OCI-LY1 (cell line): ENCODE data around the gene SAFB.

Source experiments
- H2AFZ ChIP-seq: fragments of 200-600 bp; sonication (generic), shearing (Covaris generic); 2 replicates; pipeline ENCODE4 v1.6.0; 2014; ENCODE audit warnings: antibody characterized with exemption, mild to moderate bottlenecking, low read length
- H3F3A ChIP-seq: fragments of 200-600 bp; sonication (generic), shearing (Covaris generic); 2 replicates; pipeline ENCODE4 v1.6.0; 2014; ENCODE audit warnings: mild to moderate bottlenecking, antibody characterized with exemption, low read length, moderate library complexity; ENCODE audit not compliant: insufficient read depth
- H3K27ac ChIP-seq: fragments of 200-600 bp; sonication (generic); 2 replicates; pipeline ENCODE4 v1.5.1; 2014; ENCODE audit warnings: low read length, mixed run types, mild to moderate bottlenecking, low read depth; ENCODE audit not compliant: poor library complexity, severe bottlenecking
- H3K27me3 ChIP-seq: fragments of 200-600 bp; sonication (generic); 2 replicates; pipeline ENCODE4 v1.6.0; 2014; ENCODE audit warnings: antibody characterized with exemption, mild to moderate bottlenecking, low read length, moderate library complexity; ENCODE audit not compliant: insufficient read depth
- H3K36me3 ChIP-seq: fragments of 200-600 bp; sonication (generic); 2 replicates; pipeline ENCODE4 v1.6.1; 2014; ENCODE audit warnings: mild to moderate bottlenecking, antibody characterized with exemption, low read length, moderate library complexity, mixed read lengths; ENCODE audit not compliant: insufficient read depth
- H3K4me1 ChIP-seq: fragments of 200-600 bp; sonication (generic); 2 replicates; pipeline ENCODE4 v1.5.1; 2014; ENCODE audit warnings: mild to moderate bottlenecking, low read length, moderate library complexity; ENCODE audit not compliant: insufficient read depth, severe bottlenecking
- H3K4me2 ChIP-seq: fragments of 200-600 bp; sonication (generic), shearing (Covaris generic); 2 replicates; pipeline ENCODE4 v1.6.1; 2014; ENCODE audit warnings: low read length
- H3K4me3 ChIP-seq: fragments of 200-600 bp; sonication (generic); 2 replicates; pipeline ENCODE4 v1.5.1; 2014; ENCODE audit warnings: low read length, low read depth, mild to moderate bottlenecking, mixed read lengths; ENCODE audit not compliant: poor library complexity, severe bottlenecking
- H3K79me2 ChIP-seq: fragments of 200-600 bp; shearing (Covaris generic); 2 replicates; pipeline ENCODE4 v1.6.1; 2016; ENCODE audit warnings: mixed run types, low read length, mixed read lengths; ENCODE audit not compliant: insufficient read depth
- H3K9ac ChIP-seq: fragments of 200-600 bp; sonication (generic), shearing (Covaris generic); 2 replicates; pipeline ENCODE4 v1.6.1; 2014; ENCODE audit warnings: mild to moderate bottlenecking, low read length, mixed read lengths
- H3K9me2 ChIP-seq: fragments of 200-600 bp; sonication (generic), shearing (Covaris generic); 2 replicates; pipeline ENCODE4 v1.6.1; 2014; ENCODE audit warnings: low read depth, mild to moderate bottlenecking, low read length, mixed read lengths
- H3K9me3 ChIP-seq: fragments of 200-600 bp; shearing (Covaris generic); 2 replicates; pipeline ENCODE4 v1.6.1; 2014; ENCODE audit warnings: low read length, mixed read lengths
- H4K20me1 ChIP-seq: fragments of 200-600 bp; sonication (generic), shearing (Covaris generic); 2 replicates; pipeline ENCODE4 v1.6.0; 2016; ENCODE audit warnings: mild to moderate bottlenecking, low read length; ENCODE audit not compliant: insufficient read depth
- EZH2 ChIP-seq: fragments of 200-600 bp; sonication (generic), shearing (Covaris generic); IDR thresholded peaks from 2 replicates; pipeline ENCODE4 v1.8.0; 2017; ENCODE audit warnings: borderline replicate concordance, mixed run types, mild to moderate bottlenecking, antibody characterized with exemption, low read length, moderate library complexity, mixed read lengths
- TF ChIP-seq, protein P1 (sequence below): fragments of 200-600 bp; sonication (generic), shearing (Covaris generic); IDR thresholded peaks from 2 replicates; pipeline ENCODE4 v1.5.1; 2017; ENCODE audit warnings: mild to moderate bottlenecking, antibody characterized with exemption, low read length, moderate library complexity, mixed read lengths

The SAFB gene

DNA sequence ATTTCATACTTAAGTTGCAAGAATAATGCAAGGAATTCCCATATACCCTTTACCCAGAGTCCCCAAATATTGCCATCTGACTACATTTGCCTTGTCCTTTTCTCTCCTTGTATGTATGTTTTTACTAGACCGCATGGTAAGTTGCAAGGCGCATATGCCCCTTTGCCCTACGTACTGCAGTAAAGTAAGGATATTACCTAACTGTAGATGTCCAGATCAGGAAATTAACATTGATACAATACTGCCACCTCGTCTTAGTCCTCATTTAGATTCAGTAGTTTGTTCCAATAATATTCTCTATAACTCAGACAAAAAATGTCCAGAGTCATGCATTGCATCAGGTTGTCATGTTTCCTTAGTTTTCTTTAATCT is 9.3 kb downstream of the SAFB start:
- Histone ChIP-seq H3K4me3 (no peak overlapping the region), H4K20me1 (peaks cover 19% of the 10 kb centered on the region; the same call in 1 of the 2 replicates), H3K4me2 (no peak overlapping the region), H3K9ac (no peak overlapping the region), H3K27ac (no peak overlapping the region), H3K4me1 (peaks cover 27% of the 10 kb centered on the region), H3K9me3 (no peaks in the 10 kb centered on the region), H3K9me2 (no peaks in the 10 kb centered on the region), H3K36me3 (peaks cover 87% of the 10 kb centered on the region), H2AFZ (no peak overlapping the region), H3K79me2 (peaks cover 99% of the 10 kb centered on the region), H3F3A (no peaks in the 10 kb centered on the region; the same call in 1 of the 2 replicates), H3K27me3 (no peaks in the 10 kb centered on the region)
- no peak for TF ChIP-seq EZH2
- TF ChIP-seq, protein P1, sequence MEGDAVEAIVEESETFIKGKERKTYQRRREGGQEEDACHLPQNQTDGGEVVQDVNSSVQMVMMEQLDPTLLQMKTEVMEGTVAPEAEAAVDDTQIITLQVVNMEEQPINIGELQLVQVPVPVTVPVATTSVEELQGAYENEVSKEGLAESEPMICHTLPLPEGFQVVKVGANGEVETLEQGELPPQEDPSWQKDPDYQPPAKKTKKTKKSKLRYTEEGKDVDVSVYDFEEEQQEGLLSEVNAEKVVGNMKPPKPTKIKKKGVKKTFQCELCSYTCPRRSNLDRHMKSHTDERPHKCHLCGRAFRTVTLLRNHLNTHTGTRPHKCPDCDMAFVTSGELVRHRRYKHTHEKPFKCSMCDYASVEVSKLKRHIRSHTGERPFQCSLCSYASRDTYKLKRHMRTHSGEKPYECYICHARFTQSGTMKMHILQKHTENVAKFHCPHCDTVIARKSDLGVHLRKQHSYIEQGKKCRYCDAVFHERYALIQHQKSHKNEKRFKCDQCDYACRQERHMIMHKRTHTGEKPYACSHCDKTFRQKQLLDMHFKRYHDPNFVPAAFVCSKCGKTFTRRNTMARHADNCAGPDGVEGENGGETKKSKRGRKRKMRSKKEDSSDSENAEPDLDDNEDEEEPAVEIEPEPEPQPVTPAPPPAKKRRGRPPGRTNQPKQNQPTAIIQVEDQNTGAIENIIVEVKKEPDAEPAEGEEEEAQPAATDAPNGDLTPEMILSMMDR, result no peak

DNA sequence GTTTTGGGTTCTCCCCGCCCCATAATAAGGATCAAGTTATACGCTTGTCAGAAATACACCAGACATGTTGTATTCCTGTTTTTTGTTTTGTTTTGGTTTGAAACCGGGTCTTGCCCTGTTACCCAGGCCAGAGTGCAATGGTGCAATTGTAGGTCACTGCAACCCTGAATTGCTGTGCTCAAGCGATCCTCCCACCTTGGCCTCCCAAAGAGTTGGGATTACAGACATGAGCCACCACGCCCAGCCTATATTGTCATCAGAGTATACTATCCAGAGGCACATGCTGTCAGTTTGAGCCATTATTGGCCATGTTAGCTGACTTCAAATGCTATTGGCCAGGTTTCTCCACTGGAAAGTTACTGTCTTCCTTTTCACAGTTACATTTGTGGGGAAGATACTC is 9.8 kb downstream of the SAFB start:
- H3K9ac ChIP-seq, result no peak overlapping the region
- peaks cover 99% of the 10 kb centered on the region for H3K79me2 ChIP-seq
- H4K20me1 ChIP-seq, result peaks cover 19% of the 10 kb centered on the region; the same call in 1 of the 2 replicates
- no peak overlapping the region for H3K27ac ChIP-seq
- peaks cover 87% of the 10 kb centered on the region for H3K36me3 ChIP-seq
- H3K4me1 ChIP-seq, result peaks cover 22% of the 10 kb centered on the region
- no peak overlapping the region for H2AFZ ChIP-seq
- no peaks in the 10 kb centered on the region for H3K9me3 ChIP-seq
- H3K27me3 ChIP-seq, result no peaks in the 10 kb centered on the region
- H3K4me2 ChIP-seq, result no peak overlapping the region
- H3K9me2 ChIP-seq, result no peaks in the 10 kb centered on the region
- H3F3A ChIP-seq, result no peaks in the 10 kb centered on the region; the same call in 1 of the 2 replicates
- no peak overlapping the region for H3K4me3 ChIP-seq
- no peak for TF ChIP-seq EZH2
- TF ChIP-seq, protein P1, result no peak

DNA sequence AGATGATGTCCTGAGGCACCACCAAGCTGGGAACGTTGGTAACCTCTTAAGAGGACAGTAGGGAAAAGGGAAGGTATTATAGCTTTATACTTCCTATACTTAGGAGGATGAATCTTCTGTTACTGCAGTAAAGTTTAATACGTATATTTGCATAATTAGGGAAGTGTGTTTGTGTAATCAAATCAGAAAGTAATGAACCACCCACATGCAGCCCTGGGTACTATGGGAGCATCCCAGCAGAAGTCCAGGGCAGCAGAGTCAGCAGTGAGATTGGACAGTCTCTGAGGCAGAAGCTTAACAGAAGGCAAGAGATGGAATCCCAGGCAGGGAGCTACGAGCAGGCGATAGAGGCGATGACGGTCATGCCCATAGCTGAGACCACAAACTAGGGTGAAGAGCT is 12.5 kb downstream of the SAFB start:
- H3K27me3 ChIP-seq, result no peaks in the 10 kb centered on the region
- H3K27ac ChIP-seq, result no peak overlapping the region
- H3K4me2 ChIP-seq, result no peak overlapping the region
- H3K9ac ChIP-seq, result no peak overlapping the region
- H3K36me3 ChIP-seq, result peaks cover 77% of the 10 kb centered on the region
- H3K4me1 ChIP-seq, result no peaks in the 10 kb centered on the region
- H3K9me3 ChIP-seq, result no peaks in the 10 kb centered on the region
- no peaks in the 10 kb centered on the region for H3K9me2 ChIP-seq
- no peaks in the 10 kb centered on the region; the same call in 1 of the 2 replicates for H3F3A ChIP-seq
- peaks cover 10% of the 10 kb centered on the region; the same call in 1 of the 2 replicates for H4K20me1 ChIP-seq
- TF ChIP-seq EZH2, result no peak
- TF ChIP-seq, protein P1, result no peak
- H2AFZ ChIP-seq, result no peak overlapping the region
- H3K79me2 ChIP-seq, result peaks cover 98% of the 10 kb centered on the region
- no peak overlapping the region for H3K4me3 ChIP-seq
